TTC549 (cell line): ENCODE measurements around the gene CASZ1.

ENCODE experiments used
- FAIRE-seq: peaks from 2 replicates; lab custom pipeline; 2012; peaks lifted over from hg19 to GRCh38; lab: Jason Lieb, UNC

Gene CASZ1

DNA sequence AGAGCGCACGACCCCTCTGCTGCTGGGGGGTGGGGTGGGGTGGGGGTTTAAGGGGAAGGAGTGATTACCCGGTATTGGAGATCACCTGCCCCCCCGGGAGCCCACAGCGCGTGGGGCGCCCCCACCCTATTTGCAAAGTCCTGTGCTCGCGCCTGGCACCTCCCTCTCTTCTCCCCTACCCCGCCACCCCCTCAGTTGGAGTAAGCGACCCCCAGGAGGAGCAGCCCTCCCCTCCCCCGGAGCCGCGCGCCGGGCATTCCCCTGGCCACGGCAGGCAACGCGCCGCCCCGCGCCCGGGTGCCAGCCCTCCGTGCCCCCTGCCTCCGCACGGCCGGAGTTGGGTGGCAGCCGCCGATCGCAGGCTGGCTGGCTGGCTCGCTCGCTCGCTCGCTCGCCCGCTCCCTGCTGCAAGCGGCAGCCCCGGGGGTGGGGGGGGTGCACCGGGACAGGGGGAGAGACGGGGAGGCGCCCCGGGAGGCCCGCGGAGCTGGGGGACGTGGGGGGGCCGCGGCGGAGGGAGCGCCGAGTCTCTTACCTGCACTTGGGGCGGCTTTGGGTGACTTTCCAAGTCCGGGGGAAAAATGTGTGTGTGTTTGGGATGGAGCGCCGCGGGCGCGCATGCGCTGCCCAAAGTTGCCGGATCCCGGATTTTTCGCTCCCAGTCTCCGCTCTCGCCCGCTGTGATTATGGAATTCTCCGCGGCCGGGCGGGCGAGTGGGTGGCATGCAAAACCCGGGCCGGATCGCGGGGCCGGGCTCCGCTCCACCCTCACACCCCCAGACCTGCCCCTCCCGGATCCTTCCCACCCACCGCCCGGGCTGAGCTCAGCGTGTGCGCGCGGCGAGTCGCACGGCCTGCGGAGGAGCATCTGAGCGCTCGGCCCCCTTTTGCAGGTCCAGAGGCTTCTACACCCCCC, at the start of gene CASZ1:
TSS of gene CASZ1 (minus strand) at position 618 of the 916 bp plus-strand sequence. CDS start 102,757 bp downstream, outside the sequence.
- FAIRE-seq, result no peak

GRCh38 chr1:10843697-10844096, 47.3 kb upstream of the CASZ1 start:
- no peak for FAIRE-seq

DNA sequence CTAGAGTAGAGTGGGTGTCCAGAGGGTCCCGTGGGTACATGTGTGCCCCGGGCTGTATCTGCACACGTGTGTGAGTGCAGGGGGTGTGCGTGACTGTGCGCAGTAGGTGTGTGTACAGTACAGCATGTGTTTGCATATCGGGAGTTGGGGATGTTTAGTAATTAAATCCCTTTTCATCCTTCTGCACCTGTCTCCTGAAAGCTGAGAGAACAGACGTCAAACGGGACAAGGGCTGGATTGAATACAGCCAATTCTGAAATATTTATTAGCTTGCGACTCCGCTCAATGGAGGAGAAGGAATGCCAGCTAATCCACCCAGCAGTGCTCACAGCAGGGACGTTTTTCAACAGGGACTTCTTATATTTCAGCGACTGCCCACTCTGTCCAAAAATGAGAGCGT, 44.7 kb upstream of the CASZ1 start:
- FAIRE-seq, result no peak

- FAIRE-seq, result no peak
These were observed 42.8 kb upstream of the CASZ1 start for GRCh38 chr1:10839188-10839770.

DNA sequence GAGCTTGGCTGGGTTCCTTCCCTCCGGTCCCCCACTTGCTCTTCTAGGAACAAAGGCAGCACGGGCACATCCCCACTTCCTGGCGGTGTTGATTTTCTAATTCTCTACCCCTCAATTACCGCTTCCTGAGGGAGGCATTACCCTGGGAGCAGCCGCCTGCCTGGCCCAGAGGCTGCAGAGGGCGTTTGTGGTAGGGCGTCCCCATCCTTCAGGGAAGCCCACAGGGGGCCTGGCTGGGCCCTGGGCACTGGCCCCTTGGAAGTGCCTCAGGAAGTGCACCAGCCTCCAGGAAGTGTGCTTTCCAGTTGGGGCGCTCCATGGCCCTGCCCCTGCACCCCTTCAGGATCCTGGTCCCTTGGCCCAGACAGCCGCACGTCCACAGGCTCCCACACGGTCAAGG, 42.1 kb upstream of the CASZ1 start:
- FAIRE-seq, result no peak

DNA sequence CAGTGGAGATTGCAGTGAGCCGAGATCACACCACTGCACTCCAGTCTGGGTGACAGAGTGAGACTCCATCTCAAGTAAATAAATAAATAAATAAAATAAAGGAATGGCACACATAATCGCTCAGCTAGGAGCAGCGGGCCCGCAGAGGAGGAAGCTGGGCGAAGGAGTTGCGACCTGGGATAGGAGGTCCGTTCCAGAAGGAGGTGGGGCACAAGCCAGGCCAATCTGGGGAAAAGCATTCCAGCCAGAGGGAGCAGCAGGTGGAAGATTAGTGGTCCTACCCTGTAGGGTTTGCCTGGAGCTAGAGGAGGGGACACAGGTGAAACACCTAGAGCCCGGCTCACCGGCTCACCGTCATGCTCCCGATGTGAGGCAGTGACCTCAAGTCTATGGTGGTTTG, 40.3 kb upstream of the CASZ1 start:
- FAIRE-seq, result no peak

- FAIRE-seq, result no peak
These were observed 39.5 kb upstream of the CASZ1 start for GRCh38 chr1:10835822-10836421.

GRCh38 chr1:10835421-10835820, 39.0 kb upstream of the CASZ1 start:
- FAIRE-seq, result no peak

DNA sequence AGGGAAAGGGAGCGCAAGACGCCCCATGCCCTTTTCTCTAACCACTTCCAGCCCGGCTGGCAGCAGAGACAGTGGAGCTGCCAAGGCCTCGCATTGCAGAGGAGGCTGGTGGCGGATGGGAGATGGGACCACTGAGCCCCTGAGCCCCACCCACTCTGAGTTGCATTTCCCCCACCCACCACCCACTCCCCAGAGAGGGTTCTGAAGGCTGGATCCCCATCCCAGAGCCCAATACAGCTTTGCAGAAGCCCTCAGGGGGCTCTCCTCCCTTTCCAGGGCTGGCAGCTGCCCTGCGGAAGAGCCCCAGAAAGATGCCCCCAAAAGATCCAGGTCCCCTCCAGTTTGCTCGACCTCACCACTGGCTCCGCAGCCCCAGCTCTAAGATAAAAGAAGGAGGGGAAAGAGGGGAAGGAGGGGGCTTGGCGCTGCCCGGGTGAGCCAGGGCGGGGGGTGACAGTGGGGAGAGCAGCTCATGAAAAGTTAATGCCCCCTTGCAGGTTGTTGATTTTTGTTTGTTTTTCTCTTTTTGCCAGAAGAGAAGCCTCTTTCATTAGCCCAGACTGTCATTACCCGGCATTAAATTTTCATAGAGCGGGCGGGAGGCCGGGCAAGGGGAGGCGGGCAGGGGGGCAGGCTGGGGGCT, 38.4 kb upstream of the CASZ1 start:
- no peak for FAIRE-seq

- no peak for FAIRE-seq
These were observed 37.4 kb upstream of the CASZ1 start for GRCh38 chr1:10833630-10834557.

GRCh38 chr1:10832703-10833102, 36.3 kb upstream of the CASZ1 start:
- FAIRE-seq, result no peak

- no peak for FAIRE-seq
These were observed 34.7 kb upstream of the CASZ1 start for GRCh38 chr1:10830961-10831668.

DNA sequence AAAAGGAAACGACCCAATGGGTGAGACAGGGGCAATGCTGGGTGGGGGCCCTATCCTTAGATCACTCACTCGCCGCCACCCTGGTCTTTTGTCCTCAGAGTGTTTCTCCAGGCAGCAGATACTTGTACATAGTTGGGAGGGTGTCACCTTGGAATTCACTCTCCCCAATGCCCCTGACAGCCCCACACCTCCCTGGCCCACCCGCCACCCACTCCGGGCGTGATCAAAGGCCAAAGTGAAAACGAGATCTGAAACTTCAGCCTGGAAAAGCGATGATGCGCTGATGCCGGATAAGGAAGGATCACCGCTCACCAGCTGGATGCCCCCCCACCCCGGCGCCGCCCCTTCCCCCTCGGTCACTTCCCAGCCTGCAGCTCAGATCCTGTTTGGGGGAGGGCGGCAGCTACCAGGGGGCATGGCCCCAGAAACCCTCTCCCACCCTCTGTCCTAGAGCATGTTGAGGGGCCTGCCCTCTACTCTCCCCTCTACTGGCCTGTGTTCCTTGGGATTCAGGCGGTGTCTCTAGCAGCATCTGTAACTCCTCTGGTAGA, 33.6 kb upstream of the CASZ1 start:
- no peak for FAIRE-seq

DNA sequence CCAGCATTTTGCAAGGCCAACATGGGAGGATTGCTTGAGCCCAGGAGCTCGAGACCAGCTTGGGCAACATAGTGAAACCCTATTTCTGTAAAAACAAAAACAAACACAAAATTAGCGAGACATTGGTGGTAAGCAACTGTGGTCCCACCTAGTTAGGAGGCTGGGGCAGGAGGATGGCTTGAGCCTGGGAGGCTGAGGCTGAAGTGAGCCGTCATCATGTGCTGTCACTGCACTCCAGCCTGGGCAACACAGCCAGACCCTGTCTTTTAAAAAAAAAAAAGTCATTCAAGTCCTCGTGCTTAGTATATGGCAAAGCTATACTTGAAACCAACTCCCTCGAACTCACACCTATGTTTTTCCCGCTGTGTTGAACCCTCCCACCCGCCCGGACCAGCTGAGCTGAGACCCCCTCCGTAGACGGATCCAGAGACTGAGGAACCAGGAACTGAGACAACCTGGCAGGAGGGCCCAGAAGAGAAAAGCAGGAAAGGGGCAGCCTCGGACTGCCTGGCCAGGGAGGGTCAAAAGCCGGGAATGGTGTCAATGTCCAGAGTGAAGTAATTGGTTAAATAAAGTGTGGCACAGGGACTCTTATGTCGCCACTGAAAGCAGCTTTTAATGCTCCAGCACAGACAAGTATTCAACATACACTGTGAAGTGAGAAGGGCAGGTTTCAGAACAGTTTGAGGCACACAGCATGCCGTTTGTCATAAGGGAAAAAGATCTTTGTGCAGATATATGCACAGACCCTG, 32.8 kb upstream of the CASZ1 start:
- no peak for FAIRE-seq

GRCh38 chr1:10827377-10828333, 31.2 kb upstream of the CASZ1 start:
- FAIRE-seq, result no peak

- FAIRE-seq, result no peak
These were observed 29.1 kb upstream of the CASZ1 start for GRCh38 chr1:10825592-10825991.

DNA sequence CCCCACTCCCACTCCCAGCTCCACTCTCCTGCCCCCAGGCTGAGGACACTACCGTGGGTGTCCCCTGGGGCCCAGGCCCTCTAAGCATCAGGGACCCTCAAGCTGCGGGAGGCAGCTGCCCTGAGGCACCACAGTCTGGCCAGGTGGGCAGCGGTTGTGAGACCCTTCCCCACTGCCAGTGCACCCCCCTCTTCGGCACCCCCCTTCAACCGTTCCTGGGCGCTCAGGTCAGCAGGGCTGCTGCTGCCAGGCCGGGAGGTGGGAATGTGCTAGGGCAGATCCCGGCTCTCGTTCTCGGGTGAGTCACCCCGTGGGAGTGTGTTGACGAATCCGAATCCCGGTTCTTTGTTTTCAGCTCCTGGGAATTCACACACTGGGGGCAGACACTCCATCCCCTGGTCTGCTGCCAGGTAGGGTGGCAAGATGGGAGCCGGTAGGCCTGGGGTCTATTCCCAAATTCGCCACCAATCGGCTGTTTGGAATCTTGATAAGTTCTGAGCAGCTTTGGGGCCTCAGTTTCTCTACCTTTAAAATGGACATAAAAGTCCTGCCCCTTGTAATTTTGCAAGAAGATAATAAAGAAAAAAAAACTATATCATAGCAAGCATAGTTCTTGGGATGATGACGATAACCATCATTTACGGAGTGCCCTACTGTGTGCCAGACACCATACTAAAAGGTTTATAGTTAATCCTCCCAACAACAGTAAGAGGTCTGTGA, 28.5 kb upstream of the CASZ1 start:
- no peak for FAIRE-seq

DNA sequence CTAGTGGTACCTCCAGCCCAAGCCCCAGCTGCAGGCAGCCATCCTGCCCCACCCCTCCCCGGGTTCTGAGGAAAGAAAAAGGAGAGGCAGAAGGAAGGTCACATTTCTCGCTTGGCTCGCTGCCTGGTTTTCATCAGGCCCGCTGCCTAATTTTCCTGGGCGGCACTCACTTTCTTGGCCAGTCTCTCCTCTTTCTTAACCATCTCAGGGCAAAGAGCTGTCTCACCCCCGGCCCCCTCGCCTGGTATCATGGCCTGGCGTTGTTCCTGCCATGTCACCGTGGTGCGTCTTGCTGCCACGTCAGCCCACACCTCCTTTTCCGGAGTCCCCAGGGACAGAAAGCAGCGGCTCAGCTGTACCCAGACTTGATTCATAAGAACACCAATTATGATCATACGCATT, 26.6 kb upstream of the CASZ1 start:
- FAIRE-seq, result no peak
